ENCODE results near the gene P2RY12.

Gene P2RY12

GRCh38 chr3:151346292-151346691 lies 38.3 kb downstream of the P2RY12 start:
- DNase-seq (ENCODE audit: low read depth): no peak

GRCh38 chr3:151345859-151346258 lies 38.7 kb downstream of the P2RY12 start:
- DNase-seq (ENCODE audit: low read depth): no peak

- DNase-seq (ENCODE audit: low read depth): no peak
Measured at GRCh38 chr3:151331696-151332095, 52.9 kb downstream of the P2RY12 start.

- no peak for DNase-seq (ENCODE audit: low read depth)
Measured at GRCh38 chr3:151330899-151331298, 53.7 kb downstream of the P2RY12 start.

GRCh38 chr3:151330379-151330778 lies 54.2 kb downstream of the P2RY12 start:
- no peak for DNase-seq (ENCODE audit: low read depth)

DNA sequence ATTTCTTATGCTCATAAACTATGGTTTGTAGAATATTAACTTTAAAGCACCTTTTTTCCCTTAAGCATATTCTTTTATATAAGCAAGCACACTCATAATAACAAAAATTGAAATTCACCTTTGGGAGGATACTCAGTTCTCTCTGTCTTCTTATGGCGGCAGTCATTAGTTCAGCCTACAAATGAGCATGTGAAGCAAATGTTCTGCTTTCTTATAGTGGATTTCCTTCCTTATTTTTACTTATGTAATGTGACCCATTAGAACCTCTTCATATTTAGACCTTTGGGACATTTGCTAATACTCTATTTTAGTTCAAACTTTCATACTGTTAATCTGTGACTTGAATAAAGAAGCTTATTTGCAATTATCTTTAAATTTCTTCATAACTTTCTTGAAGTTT lies 55.2 kb downstream of the P2RY12 start, which contains the start of gene P2RY13:
P2RY13 (minus strand) TSS at position 187 of the 400 bp plus-strand sequence; CDS start at position 166, 21 bp downstream.
- no peak for DNase-seq (ENCODE audit: low read depth)

DNA sequence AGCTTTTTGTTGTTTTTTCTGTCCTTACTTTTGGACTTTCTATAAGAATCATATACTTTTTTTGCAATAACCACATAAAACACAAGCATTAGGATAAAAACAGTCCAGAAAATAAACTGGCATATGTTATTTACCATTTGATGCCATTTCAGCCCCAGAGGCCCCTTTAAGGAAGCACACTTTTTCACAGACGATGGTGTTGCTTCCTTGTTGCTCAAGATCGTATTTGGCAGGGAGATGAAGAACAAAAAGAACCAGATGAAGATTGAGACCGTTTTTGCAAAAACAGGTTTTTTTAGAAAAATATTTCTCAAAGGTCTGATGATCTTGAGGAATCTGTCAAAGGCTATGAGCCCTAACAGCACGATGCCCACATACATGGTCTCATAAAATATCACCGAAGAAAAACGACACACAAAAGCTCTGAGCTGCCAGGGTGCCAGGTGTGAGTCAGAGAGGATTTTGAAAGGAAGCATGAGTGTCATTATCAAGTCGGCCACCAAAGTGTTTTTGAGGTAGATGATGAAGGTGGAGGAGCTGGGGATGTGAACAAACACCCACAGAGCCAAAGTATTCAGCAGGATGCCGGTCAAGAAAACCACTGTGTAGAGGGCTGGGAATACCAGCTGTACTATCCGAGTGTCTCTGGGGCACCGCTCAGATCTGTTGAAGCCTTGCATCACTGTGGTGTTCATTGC lies 56.1 kb downstream of the P2RY12 start:
- no peak for DNase-seq (ENCODE audit: low read depth)

DNA sequence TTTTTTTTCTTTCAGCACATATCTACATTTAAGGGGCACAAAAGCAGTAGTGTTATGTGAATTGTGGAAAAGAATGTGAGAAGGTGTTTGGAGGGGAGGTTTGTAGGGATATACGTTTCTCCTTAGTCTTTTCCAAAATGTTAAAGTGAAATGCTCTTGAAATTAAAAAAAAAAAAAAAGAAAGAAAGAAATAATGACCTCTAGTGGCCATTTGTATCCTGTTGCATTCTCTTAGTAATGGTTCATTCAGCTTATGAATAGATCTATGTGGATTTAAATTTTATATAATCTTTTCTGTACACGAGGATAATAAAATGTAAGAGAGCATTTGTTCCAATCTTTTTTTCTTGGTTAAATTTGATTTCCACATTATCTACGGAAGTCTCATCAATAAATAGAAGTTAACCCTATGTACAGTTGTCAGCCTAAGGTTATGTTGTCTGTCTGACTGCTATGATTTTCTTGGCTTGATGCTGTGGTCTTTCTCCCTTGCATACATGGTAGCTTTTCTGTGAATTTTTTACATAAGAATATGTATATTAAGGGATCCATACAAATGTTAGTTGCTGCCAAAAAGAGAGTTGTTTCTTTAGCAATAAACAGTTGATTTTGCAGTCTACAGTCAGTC lies 56.9 kb downstream of the P2RY12 start:
- no peak for DNase-seq (ENCODE audit: low read depth)

DNA sequence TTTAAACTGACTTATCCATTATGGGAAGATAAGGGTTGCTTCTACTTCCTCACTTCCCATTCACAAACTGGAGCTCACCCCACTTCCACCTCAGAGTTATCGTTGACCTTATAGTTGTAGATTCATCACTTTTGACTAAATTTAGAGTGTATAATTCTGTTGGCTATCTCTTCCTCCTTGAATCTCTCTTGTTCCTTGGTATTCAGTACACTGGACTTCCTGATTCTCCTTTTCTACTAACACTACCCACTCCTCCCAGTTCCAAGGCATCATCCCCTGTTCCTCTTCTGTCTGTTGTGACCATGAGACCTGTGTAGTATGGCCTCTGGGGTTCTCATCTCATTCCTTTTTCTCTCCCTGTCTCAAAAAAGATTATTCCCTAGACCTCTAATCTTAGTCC lies 62.0 kb downstream of the P2RY12 start:
- no peak for DNase-seq (ENCODE audit: low read depth)

- no peak for DNase-seq (ENCODE audit: low read depth)
Measured at GRCh38 chr3:151321526-151321925, 63.0 kb downstream of the P2RY12 start.

- no peak for DNase-seq (ENCODE audit: low read depth)
Measured at GRCh38 chr3:151320131-151320530, 64.4 kb downstream of the P2RY12 start.

GRCh38 chr3:151319628-151320027 lies 64.9 kb downstream of the P2RY12 start:
- no peak for DNase-seq (ENCODE audit: low read depth)

GRCh38 chr3:151318991-151319390 lies 65.6 kb downstream of the P2RY12 start:
- DNase-seq (ENCODE audit: low read depth): no peak

DNA sequence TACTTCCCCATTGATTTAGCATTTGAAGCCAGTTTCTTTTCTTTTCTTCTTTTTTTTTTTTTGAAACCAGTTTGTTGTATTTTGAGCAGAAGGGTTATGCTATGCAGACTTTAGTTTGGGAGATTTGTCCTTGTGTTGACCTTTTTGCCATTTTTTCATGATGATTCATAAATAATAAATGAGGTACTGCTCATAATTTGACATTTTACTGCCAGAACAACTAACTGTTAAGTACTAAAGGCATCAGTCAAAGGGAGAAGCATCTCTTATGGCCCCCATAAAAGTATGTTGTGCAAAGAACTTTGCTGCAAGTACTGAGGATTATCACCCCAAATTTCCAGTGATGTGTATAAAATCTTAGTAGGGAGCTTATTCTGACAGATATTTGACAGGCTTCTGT lies 66.2 kb downstream of the P2RY12 start:
- no peak for DNase-seq (ENCODE audit: low read depth)

- DNase-seq (ENCODE audit: low read depth): peak; percentile 15
Measured at GRCh38 chr3:151316267-151316991, 68.1 kb downstream of the P2RY12 start, which contains the start of gene GPR87. GPR87 (minus strand) TSS chr3:151316820; CDS start chr3:151300100, 16,720 bp downstream.

- DNase-seq (ENCODE audit: low read depth): no peak
Measured at GRCh38 chr3:151315846-151316245, 68.7 kb downstream of the P2RY12 start.

DNA sequence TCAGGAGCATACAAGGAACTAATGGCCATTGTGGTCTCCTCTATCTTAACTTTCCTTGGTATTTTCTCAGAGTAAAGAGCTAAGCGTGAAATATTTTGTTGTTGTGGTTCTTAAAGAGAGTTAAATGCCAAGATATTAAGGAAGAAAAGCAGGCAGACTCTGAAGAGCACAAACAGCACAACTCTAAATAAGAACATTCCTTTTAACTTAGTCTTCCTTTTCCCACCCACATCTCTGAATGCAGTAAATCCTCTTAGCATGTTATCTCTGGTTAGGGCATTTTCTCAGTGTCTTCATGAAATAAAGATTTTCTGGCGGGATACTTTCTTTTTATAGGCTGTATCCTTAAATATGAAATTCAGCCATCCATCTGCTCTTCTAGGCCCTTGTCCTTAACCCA lies 69.4 kb downstream of the P2RY12 start:
- DNase-seq (ENCODE audit: low read depth): no peak

- DNase-seq (ENCODE audit: low read depth): no peak
Measured at GRCh38 chr3:151314593-151314992, 70.0 kb downstream of the P2RY12 start.

DNA sequence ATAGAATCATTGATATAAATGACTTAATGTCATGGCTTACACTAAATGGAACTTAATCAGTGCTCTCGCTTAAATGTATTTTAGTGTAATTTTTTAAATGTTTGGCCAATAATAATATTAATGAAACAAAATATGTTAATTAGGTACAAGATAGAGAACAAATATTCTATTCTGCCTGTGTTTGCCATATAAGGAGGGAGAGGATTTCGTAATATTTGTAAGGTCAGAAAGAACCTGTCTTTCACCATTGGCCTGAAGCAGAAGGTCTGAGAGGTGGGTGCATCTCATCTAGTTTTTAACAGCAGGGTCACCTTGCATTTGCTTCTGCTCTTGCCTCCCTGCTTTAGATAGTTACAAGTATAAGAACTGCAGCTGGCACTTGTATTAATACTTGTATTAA lies 70.4 kb downstream of the P2RY12 start:
- DNase-seq (ENCODE audit: low read depth): no peak

DNA sequence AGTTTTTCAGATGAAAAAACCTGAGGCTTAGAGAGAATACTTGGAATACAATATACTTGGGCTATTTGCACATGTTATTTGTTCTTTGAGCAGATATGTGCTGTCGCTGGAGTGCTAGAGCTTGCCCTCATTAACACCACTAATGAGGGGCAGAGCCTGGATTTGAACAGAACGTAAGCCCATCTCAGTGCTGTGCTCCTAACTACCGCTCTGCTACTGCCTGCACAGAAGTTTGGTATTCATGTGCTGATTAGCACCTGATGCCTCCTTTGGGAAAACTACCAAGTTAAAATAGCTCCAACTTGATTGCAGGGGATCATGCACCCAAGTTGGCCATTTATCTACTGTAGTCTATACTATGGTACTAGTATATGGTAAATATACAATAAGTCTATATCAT lies 71.6 kb downstream of the P2RY12 start:
- no peak for DNase-seq (ENCODE audit: low read depth)

GRCh38 chr3:151309566-151309965 lies 75.0 kb downstream of the P2RY12 start:
- no peak for DNase-seq (ENCODE audit: low read depth)

GRCh38 chr3:151307583-151308488 lies 76.7 kb downstream of the P2RY12 start:
- no peak for DNase-seq (ENCODE audit: low read depth)
